ENCODE measurements around the gene EFTUD2. TPM values are rescaled to one million over a fixed set of nuclear protein-coding genes. Genes with fewer than 3 reads are reported as not detected.

EFTUD2 gene
- total RNA-seq, 1 experiment from 2014 or later = 150 TPM

- TF ChIP-seq ZBTB33 (IDR thresholded peaks at IDR 0.05; ENCODE audit: extremely low read depth, insufficient replicate concordance, low read length) (no peak), RAD21 (IDR thresholded peaks at IDR 0.05; ENCODE audit: low read depth) (no peak), SRF (IDR thresholded peaks at IDR 0.05; ENCODE audit: low read depth) (no peak), ZFX (IDR thresholded peaks at IDR 0.05) (no peak)
These were observed 42.6 kb upstream of the EFTUD2 start (continued) for GRCh38 chr17:44941712-44942331.

- Histone ChIP-seq H3K9me2 (ENCODE audit: insufficient read depth) (no peaks in the 10 kb centered on the region), H3K4me2 (ENCODE audit: low read length) (peak overlapping the region; percentile 53), H3K27ac (ENCODE audit: low read depth, low read length) (peak overlapping the region; percentile 38; the same call in 1 of the 2 replicates), H3K9ac (ENCODE audit: low read length) (peak overlapping the region; percentile 16; the same call in 1 of the 2 replicates), H3K36me3 (ENCODE audit: control insufficient read depth in 1 of 2, insufficient read depth in 2 of 2, low read length in 2 of 2) (peaks cover 7 to 56% of the 10 kb centered on the region in 2 experiments; a peak in 3 of 4 replicates), H3K79me2 (ENCODE audit: insufficient read depth, low read length) (peaks cover 97% of the 10 kb centered on the region), H2AFZ (ENCODE audit: low read depth, low read length, poor library complexity, severe bottlenecking) (no peak overlapping the region), H3K27me3 (ENCODE audit: insufficient read depth, low read length) (no peaks in the 10 kb centered on the region), H4K20me1 (ENCODE audit: insufficient read depth) (peaks cover 5% of the 10 kb centered on the region; the same call in 1 of the 2 replicates), H3K4me3 (replicated peaks in 1 of 2; ENCODE audit: low read depth in 1 of 2, low read length in 2 of 2) (peak overlapping the region in 1 of 2 experiments; percentile 13; a peak in 1 of 4 replicates), H3K9me3 (ENCODE audit: control insufficient read depth in 1 of 2, insufficient read depth in 1 of 2, low read depth in 1 of 2, low read length in 2 of 2) (peaks cover 0 to 4% of the 10 kb centered on the region in 2 experiments; a peak in 1 of 4 replicates), H3K4me1 (ENCODE audit: control insufficient read depth in 1 of 2, insufficient read depth in 2 of 2, low read length in 2 of 2) (peaks cover 22 to 41% of the 10 kb centered on the region in 2 experiments)
- intact Hi-C loops (cut with micrococcal nuclease) = no loop called here
- no TSS peak for BruUV-seq (replicated peaks)
- RAD21 ChIA-PET (ENCODE audit: low non-redundant PET in 1 of 2, low total read pairs in 2 of 2, uncharacterized antibody in 2 of 2, unreplicated experiment in 2 of 2) = no interaction called here
- CTCF ChIA-PET = interaction anchor here (2.5 kb wide), 1 partner anchor 21 kb away, joined by 6 read pairs; no protein-coding TSS in a partner anchor
- TF ChIP-seq ATF3 (IDR thresholded peaks at IDR 0.05) = no peak
- no peak for TF ChIP-seq JUND (IDR thresholded peaks at IDR 0.05)
- no peak for TF ChIP-seq ZFX (IDR thresholded peaks at IDR 0.05)
- no peak for TF ChIP-seq ZBTB33 (IDR thresholded peaks at IDR 0.05; ENCODE audit: extremely low read depth, insufficient replicate concordance, low read length)
- TF ChIP-seq POLR2A (IDR thresholded peaks at IDR 0.05; ENCODE audit: borderline replicate concordance, extremely low read depth, insufficient read depth, insufficient read length) = no peak
- TF ChIP-seq FOSL1 (IDR thresholded peaks at IDR 0.05; ENCODE audit: low read depth) = no peak
- no peak for TF ChIP-seq EZH2 (IDR thresholded peaks at IDR 0.05)
- no peak for TF ChIP-seq RAD21 (IDR thresholded peaks at IDR 0.05; ENCODE audit: low read depth)
- no peak for TF ChIP-seq EGR1 (IDR thresholded peaks at IDR 0.05; ENCODE audit: low read depth)
- no peak for TF ChIP-seq ELF1 (IDR thresholded peaks at IDR 0.05; ENCODE audit: borderline replicate concordance, low read depth)
- no peak for TF ChIP-seq CBX3 (IDR thresholded peaks at IDR 0.05; ENCODE audit: low read depth)
- TF ChIP-seq CTCF (IDR thresholded peaks at IDR 0.05 in 2 of 3, conservative IDR thresholded peaks at IDR 0.05 in 1 of 3; ENCODE audit: borderline replicate concordance in 1 of 3, insufficient read depth in 1 of 3, low read depth in 2 of 3, low read length in 2 of 3) = no peak
- TF ChIP-seq SP1 (IDR thresholded peaks at IDR 0.05; ENCODE audit: low read depth) = no peak
- TF ChIP-seq ZNF274 (IDR thresholded peaks at IDR 0.05; ENCODE audit: low read depth, low read length) = no peak
- TF ChIP-seq POLR2AphosphoS5 (IDR thresholded peaks at IDR 0.05; ENCODE audit: low read depth, low read length) = no peak
- TF ChIP-seq EZH2phosphoT487 (IDR thresholded peaks at IDR 0.05; ENCODE audit: borderline replicate concordance) = no peak
- no peak for TF ChIP-seq CEBPB (IDR thresholded peaks at IDR 0.05; ENCODE audit: low read depth)
- no peak for TF ChIP-seq TCF7L2 (IDR thresholded peaks at IDR 0.05; ENCODE audit: borderline replicate concordance, extremely low read depth, insufficient read depth, insufficient read length)
- TF ChIP-seq SIN3A (IDR thresholded peaks at IDR 0.05; ENCODE audit: low read depth) = no peak
- POLR2A ChIA-PET = no interaction called here
- DNase-seq (ENCODE audit: low read depth, low spot score) (no peak), ATAC-seq (peak; percentile 12; the same call in 1 of the 2 replicates)
These were observed 41.5 kb upstream of the EFTUD2 start for GRCh38 chr17:44940768-44941167.
